HG03159 (cell line): ENCODE results near the gene LUM.

Experiments used
- ATAC-seq: cut with Tn5 transposase; IDR thresholded peaks from one replicate; pipeline ENCODE4 v1.9.1; 2021; ENCODE audit warnings: mild to moderate bottlenecking, moderate library complexity; ENCODE audit not compliant: unreplicated experiment

LUM gene

GRCh38 chr12:91111366-91112325 is at the start of gene LUM:
Gene LUM (minus strand): TSS chr12:91111494. CDS start chr12:91108979, 2,515 bp downstream.
- ATAC-seq = no peak

- ATAC-seq = no peak
These were observed 49.7 kb upstream of the LUM start for GRCh38 chr12:91161009-91161408.

GRCh38 chr12:91155990-91156389 is 44.7 kb upstream of the LUM start:
- no peak for ATAC-seq

GRCh38 chr12:91154131-91154530 is 42.8 kb upstream of the LUM start:
- ATAC-seq = no peak

- ATAC-seq = no peak
These were observed 32.8 kb upstream of the LUM start for GRCh38 chr12:91144053-91144452.

- no peak for ATAC-seq
These were observed 31.9 kb upstream of the LUM start for GRCh38 chr12:91143206-91143605.

GRCh38 chr12:91142221-91142631 is 30.9 kb upstream of the LUM start:
- no peak for ATAC-seq

- ATAC-seq = no peak
These were observed 29.0 kb upstream of the LUM start for GRCh38 chr12:91140026-91140931.

GRCh38 chr12:91139286-91139685 is 28.0 kb upstream of the LUM start:
- no peak for ATAC-seq

- ATAC-seq = no peak
These were observed 27.1 kb upstream of the LUM start for GRCh38 chr12:91138337-91138920.

- no peak for ATAC-seq
These were observed 22.6 kb upstream of the LUM start for GRCh38 chr12:91133871-91134270.

GRCh38 chr12:91129662-91130362 is 18.5 kb upstream of the LUM start:
- ATAC-seq = no peak

- ATAC-seq = no peak
These were observed 16.5 kb upstream of the LUM start for GRCh38 chr12:91127751-91128150.

GRCh38 chr12:91127306-91127705 is 16.0 kb upstream of the LUM start:
- ATAC-seq = no peak

GRCh38 chr12:91126516-91126915 is 15.2 kb upstream of the LUM start:
- no peak for ATAC-seq

- no peak for ATAC-seq
These were observed 12.1 kb upstream of the LUM start for GRCh38 chr12:91123236-91123916.

GRCh38 chr12:91120781-91121180 is 9.5 kb upstream of the LUM start:
- ATAC-seq = no peak

GRCh38 chr12:91119089-91119488 is 7.8 kb upstream of the LUM start:
- ATAC-seq = no peak

- no peak for ATAC-seq
These were observed 2.3 kb upstream of the LUM start for GRCh38 chr12:91113621-91114020.

- ATAC-seq = no peak
These were observed 876 bp downstream of the LUM start for GRCh38 chr12:91110311-91110924.
